Neutrophil (primary cell): Measurements from ENCODE around the gene EXOC4.

ENCODE experiments used
- H3K27ac ChIP-seq: fragments of 200-600 bp; sonication (generic); 2 replicates; pipeline ENCODE4 v1.5.1; 2016; ENCODE audit warnings: mild to moderate bottlenecking, moderate library complexity
- H3K27me3 ChIP-seq: fragments of 200-600 bp; sonication (generic); 2 replicates; pipeline ENCODE4 v1.6.0; 2016; ENCODE audit warnings: mild to moderate bottlenecking
- H3K36me3 ChIP-seq: fragments of 200-600 bp; sonication (generic); 2 replicates; pipeline ENCODE4 v1.5.1; 2017
- H3K4me1 ChIP-seq, 2 experiments: fragments of 200-600 bp in 1 of 2; sonication (generic) in 1 of 2; 1 replicate in 1 of 2; 2 replicates in 1 of 2; pipeline versions ENCODE4 v1.5.1 to v1.6.1; 2013 to 2016; ENCODE audit warnings: low read depth in 1 of 2, low read length in 1 of 2, mild to moderate bottlenecking in 1 of 2, moderate library complexity in 1 of 2; ENCODE audit not compliant: control insufficient read depth in 1 of 2, insufficient read depth in 1 of 2
- H3K4me3 ChIP-seq, 2 experiments: fragments of 200-600 bp in 1 of 2; sonication (generic) in 1 of 2; 1 replicate in 1 of 2; 2 replicates in 1 of 2; pipeline ENCODE4 v1.5.1; 2013 to 2016; ENCODE audit warnings: low read depth in 1 of 2, low read length in 1 of 2, mild to moderate bottlenecking in 1 of 2, moderate library complexity in 1 of 2
- H3K9me3 ChIP-seq: fragments of 200-600 bp; sonication (generic); 2 replicates; pipeline ENCODE4 v1.5.1; 2016
- TF ChIP-seq, protein P1 (sequence below): fragments of 200-600 bp; sonication (generic); IDR thresholded peaks from 2 replicates; pipeline ENCODE4 v1.5.1; 2016; ENCODE audit warnings: antibody characterized with exemption

Gene EXOC4

GRCh38 chr7:133480868-133481267 lies 228.0 kb downstream of the EXOC4 start:
- no peaks in the 10 kb centered on the region for H3K4me1 ChIP-seq
- no peak overlapping the region for H3K4me3 ChIP-seq
- peaks cover 16% of the 10 kb centered on the region for H3K36me3 ChIP-seq
- H3K27ac ChIP-seq = no peak overlapping the region
- H3K9me3 ChIP-seq = no peaks in the 10 kb centered on the region
- TF ChIP-seq, protein P1, sequence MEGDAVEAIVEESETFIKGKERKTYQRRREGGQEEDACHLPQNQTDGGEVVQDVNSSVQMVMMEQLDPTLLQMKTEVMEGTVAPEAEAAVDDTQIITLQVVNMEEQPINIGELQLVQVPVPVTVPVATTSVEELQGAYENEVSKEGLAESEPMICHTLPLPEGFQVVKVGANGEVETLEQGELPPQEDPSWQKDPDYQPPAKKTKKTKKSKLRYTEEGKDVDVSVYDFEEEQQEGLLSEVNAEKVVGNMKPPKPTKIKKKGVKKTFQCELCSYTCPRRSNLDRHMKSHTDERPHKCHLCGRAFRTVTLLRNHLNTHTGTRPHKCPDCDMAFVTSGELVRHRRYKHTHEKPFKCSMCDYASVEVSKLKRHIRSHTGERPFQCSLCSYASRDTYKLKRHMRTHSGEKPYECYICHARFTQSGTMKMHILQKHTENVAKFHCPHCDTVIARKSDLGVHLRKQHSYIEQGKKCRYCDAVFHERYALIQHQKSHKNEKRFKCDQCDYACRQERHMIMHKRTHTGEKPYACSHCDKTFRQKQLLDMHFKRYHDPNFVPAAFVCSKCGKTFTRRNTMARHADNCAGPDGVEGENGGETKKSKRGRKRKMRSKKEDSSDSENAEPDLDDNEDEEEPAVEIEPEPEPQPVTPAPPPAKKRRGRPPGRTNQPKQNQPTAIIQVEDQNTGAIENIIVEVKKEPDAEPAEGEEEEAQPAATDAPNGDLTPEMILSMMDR = no peak
- no peaks in the 10 kb centered on the region for H3K27me3 ChIP-seq

DNA sequence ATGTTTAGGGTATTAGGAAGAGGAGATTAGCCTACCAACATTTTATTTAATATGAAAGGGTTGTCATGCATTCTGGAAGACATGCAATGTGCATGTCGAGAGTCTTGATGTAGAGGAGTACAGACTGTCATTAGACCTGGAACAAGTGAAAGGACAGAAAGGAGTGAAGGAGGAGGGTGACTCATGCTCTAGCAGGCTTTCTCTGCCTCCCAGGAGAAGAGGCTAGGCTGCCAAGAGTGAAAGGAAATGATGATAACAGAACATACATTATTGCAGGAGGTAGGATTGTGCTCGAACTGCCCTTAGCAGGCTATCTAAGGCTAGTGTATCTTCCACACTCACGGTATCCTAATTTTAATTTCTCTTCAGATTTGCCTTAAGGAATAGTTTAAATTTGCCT lies 228.8 kb downstream of the EXOC4 start:
- Histone ChIP-seq H3K4me1 (no peaks in the 10 kb centered on the region), H3K4me3 (no peak overlapping the region), H3K27me3 (no peaks in the 10 kb centered on the region), H3K36me3 (peaks cover 16% of the 10 kb centered on the region), H3K9me3 (no peaks in the 10 kb centered on the region), H3K27ac (no peak overlapping the region)
- TF ChIP-seq, protein P1 = no peak

GRCh38 chr7:133482599-133482998 lies 229.7 kb downstream of the EXOC4 start:
- H3K9me3 ChIP-seq = no peaks in the 10 kb centered on the region
- H3K27me3 ChIP-seq = no peaks in the 10 kb centered on the region
- peaks cover 16% of the 10 kb centered on the region for H3K36me3 ChIP-seq
- H3K4me1 ChIP-seq = no peaks in the 10 kb centered on the region
- TF ChIP-seq, protein P1 = no peak
- no peak overlapping the region for H3K4me3 ChIP-seq
- H3K27ac ChIP-seq = no peak overlapping the region

GRCh38 chr7:133484086-133484485 lies 231.2 kb downstream of the EXOC4 start:
- Histone ChIP-seq H3K27me3 (no peaks in the 10 kb centered on the region), H3K9me3 (no peaks in the 10 kb centered on the region), H3K36me3 (peaks cover 16% of the 10 kb centered on the region), H3K27ac (no peak overlapping the region), H3K4me3 (no peak overlapping the region), H3K4me1 (no peaks in the 10 kb centered on the region)
- TF ChIP-seq, protein P1 = no peak

DNA sequence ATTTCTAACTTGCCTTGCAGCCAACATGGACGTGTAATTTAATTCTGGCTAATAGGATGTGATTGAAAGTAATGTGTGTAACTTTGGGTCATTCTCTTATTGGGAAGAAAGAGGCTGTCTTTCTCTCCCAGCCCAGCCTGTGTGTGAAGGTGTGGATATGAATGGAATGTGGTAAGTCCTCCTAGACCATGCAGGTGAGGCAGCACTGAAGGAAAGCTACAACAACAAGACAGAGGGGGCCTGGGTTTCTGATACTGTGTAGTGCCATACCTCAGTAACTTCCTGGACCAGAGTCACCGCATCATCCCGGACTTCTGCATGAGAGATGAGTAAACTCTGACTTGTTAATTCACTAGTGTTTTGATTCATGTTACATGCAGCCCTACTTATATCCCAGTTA lies 237.0 kb downstream of the EXOC4 start:
- no peaks in the 10 kb centered on the region for H3K4me1 ChIP-seq
- TF ChIP-seq, protein P1 = no peak
- no peak overlapping the region for H3K27ac ChIP-seq
- no peak overlapping the region for H3K4me3 ChIP-seq
- H3K27me3 ChIP-seq = no peaks in the 10 kb centered on the region
- peaks cover 6% of the 10 kb centered on the region for H3K36me3 ChIP-seq
- no peaks in the 10 kb centered on the region for H3K9me3 ChIP-seq

DNA sequence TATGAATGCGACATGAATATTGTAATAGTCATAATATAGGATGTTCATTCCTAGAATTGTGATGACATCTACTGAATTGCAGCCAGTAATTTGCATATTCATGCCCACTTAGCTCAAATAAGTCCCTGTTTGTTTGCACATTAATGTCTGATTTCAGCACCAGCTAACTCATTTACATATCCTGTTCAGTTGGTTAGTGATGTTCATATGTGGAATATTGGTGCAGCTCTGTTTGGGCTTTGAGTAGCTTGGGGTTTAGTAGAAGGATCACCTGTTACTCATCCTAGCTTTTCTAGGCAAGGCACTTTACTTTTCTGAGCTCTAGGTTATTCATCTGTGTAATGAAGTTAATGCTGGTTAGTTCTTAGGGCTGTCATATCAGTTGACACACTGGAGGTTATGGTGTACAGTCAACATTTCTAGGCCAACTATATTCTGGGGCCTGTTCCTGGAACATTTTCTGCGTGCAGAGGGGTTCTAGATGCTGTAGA lies 238.4 kb downstream of the EXOC4 start:
- TF ChIP-seq, protein P1 = no peak

More for the DNA sequence above, 238.4 kb downstream of the EXOC4 start:
- Histone ChIP-seq H3K4me1 (no peaks in the 10 kb centered on the region), H3K4me3 (no peak overlapping the region), H3K27me3 (no peaks in the 10 kb centered on the region), H3K27ac (no peak overlapping the region), H3K36me3 (peaks cover 6% of the 10 kb centered on the region), H3K9me3 (no peaks in the 10 kb centered on the region)
